HepG2 (cell line): ENCODE measurements around the gene CH25H. TPM values are rescaled to one million over a fixed set of nuclear protein-coding genes. Genes with fewer than 3 reads are reported as not detected.

Experiments used
- ATAC-seq: fragments of 200-7000 bp; cut with Tn5 transposase; 3 replicates; pipeline ENCODE4 v1.9.1; 2020; ENCODE audit warnings: mild to moderate bottlenecking, moderate library complexity
- BruUV-seq: library from RNA; stranded (reverse); fragments of 400-500 nt; replicated peaks from 2 replicates; lab custom pipeline; 2021; lab: Mats Ljungman, UMichigan
- CTCF ChIA-PET: fragments of 300-600 bp; formaldehyde crosslinking; extraction: SDS; loops from one replicate; lab custom pipeline; 2021; ENCODE audit warnings: low total read pairs, inconsistent platforms, low intra/inter-chr PET ratio; lab: Yijun Ruan, JAX
- POLR2A ChIA-PET: fragments of 350-600 bp; sonication (Branson Sonifier 250); formaldehyde crosslinking; loops from one replicate; lab custom pipeline; 2020; ENCODE audit warnings: antibody characterized with exemption, inconsistent platforms; lab: Yijun Ruan, JAX
- DNase-seq: peaks from one replicate; pipeline ENCODE4 v3.0.0-alpha.2; 2015; ENCODE audit warnings: low spot score
- FAIRE-seq: peaks from 3 replicates; lab custom pipeline; 2011; peaks lifted over from hg19 to GRCh38; lab: Jason Lieb, UNC
- H2AFZ ChIP-seq: one replicate; pipeline ENCODE4 v1.6.1; 2011; ENCODE audit warnings: low read length, inconsistent platforms
- H3K27ac ChIP-seq: fragments of 300-600 bp; 3 replicates; pipeline ENCODE4 v1.8.0; 2011; ENCODE audit warnings: mixed run types, mild to moderate bottlenecking, mixed read lengths, low read length, inconsistent platforms; ENCODE audit not compliant: insufficient read depth; ENCODE audit errors: extremely low read length
- H3K27me3 ChIP-seq, 2 experiments: fragments of 200-600 bp in 1 of 2; 2 replicates in 1 of 2; 3 replicates in 1 of 2; pipeline versions ENCODE4 v1.6.0 to v1.8.0; 2011; ENCODE audit warnings: low read length in 2 of 2, mild to moderate bottlenecking in 2 of 2, moderate library complexity in 2 of 2, inconsistent platforms in 1 of 2; ENCODE audit not compliant: insufficient read depth in 2 of 2, control insufficient read depth in 1 of 2
- H3K36me3 ChIP-seq, 2 experiments: fragments of 200-600 bp in 1 of 2; replicated peaks in 1 of 2; 2 replicates in 1 of 2; 3 replicates in 1 of 2; pipeline versions ENCODE4 v1.5.1 to v1.8.0; 2011; ENCODE audit warnings: low read length in 2 of 2, inconsistent platforms in 1 of 2; ENCODE audit not compliant: insufficient read depth in 2 of 2, control insufficient read depth in 1 of 2
- H3K4me1 ChIP-seq: 2 replicates; pipeline ENCODE4 v1.5.1; 2012; ENCODE audit warnings: low read length, inconsistent platforms; ENCODE audit not compliant: insufficient read depth
- H3K4me2 ChIP-seq: 2 replicates; pipeline ENCODE4 v1.6.0; 2011; ENCODE audit warnings: low read depth, low read length, inconsistent platforms
- H3K4me3 ChIP-seq, 3 experiments: fragments of 200-600 bp in 1 of 3; sonication (generic), shearing (Covaris generic) in 1 of 3; replicated peaks in 1 of 3; 2 replicates each; pipeline ENCODE4 v1.5.1; 2011 to 2016; ENCODE audit warnings: low read length in 3 of 3, inconsistent platforms in 2 of 3, low read depth in 2 of 3, mild to moderate bottlenecking in 2 of 3, control low read depth in 1 of 3, mixed read lengths in 1 of 3; ENCODE audit not compliant: insufficient read depth in 1 of 3
- H3K79me2 ChIP-seq: one replicate; pipeline ENCODE4 v1.6.1; 2011; ENCODE audit warnings: low read length, inconsistent platforms; ENCODE audit not compliant: insufficient read depth
- H3K9ac ChIP-seq: 2 replicates; pipeline ENCODE4 v1.6.0; 2011; ENCODE audit warnings: mild to moderate bottlenecking, low read depth, low read length, inconsistent platforms; ENCODE audit not compliant: insufficient read depth
- H3K9me3 ChIP-seq: 2 replicates; pipeline ENCODE4 v1.5.1; 2012; ENCODE audit warnings: mild to moderate bottlenecking, low read length
- H4K20me1 ChIP-seq: 2 replicates; pipeline ENCODE4 v1.6.0; 2011; ENCODE audit warnings: inconsistent platforms, mild to moderate bottlenecking, low read length, moderate library complexity; ENCODE audit not compliant: insufficient read depth
- AKAP8 ChIP-seq: sonication (generic); formaldehyde crosslinking; IDR thresholded peaks from 2 replicates; pipeline ENCODE4 v1.5.1; 2020; ENCODE audit warnings: mild to moderate bottlenecking, missing genetic modification reagents
- JARID2 ChIP-seq: sonication (generic); formaldehyde crosslinking; IDR thresholded peaks from 2 replicates; pipeline ENCODE4 v1.8.1; 2023; ENCODE audit warnings: missing genetic modification reagents, inconsistent platforms; ENCODE audit not compliant: insufficient replicate concordance
- KLF16 ChIP-seq, 2 experiments: sonication (generic) in 1 of 2; formaldehyde crosslinking in 1 of 2; IDR thresholded peaks; 2 replicates each; pipeline versions ENCODE4 v1.6.1 to v1.8.0; 2016 to 2023; ENCODE audit warnings: missing genetic modification reagents in 2 of 2, missing compliant biosample characterization in 1 of 2
- LCORL ChIP-seq, 2 experiments: fragments of 450-650 bp in 1 of 2; sonication (generic) in 1 of 2; formaldehyde crosslinking in 1 of 2; IDR thresholded peaks; 2 replicates each; pipeline versions ENCODE4 v1.5.0 to v1.6.1; 2017 to 2020; ENCODE audit warnings: antibody characterized with exemption in 1 of 2, missing genetic modification reagents in 1 of 2
- POLR2A ChIP-seq, 2 experiments: IDR thresholded peaks; 2 replicates each; pipeline ENCODE4 v1.6.1; 2011; ENCODE audit warnings: low read depth in 2 of 2, low read length in 2 of 2, mild to moderate bottlenecking in 1 of 2, moderate library complexity in 1 of 2; ENCODE audit not compliant: insufficient read depth in 1 of 2
- RAD21 ChIP-seq: fragments of 450-650 bp; formaldehyde crosslinking; IDR thresholded peaks from 2 replicates; pipeline ENCODE4 v1.5.0; 2020; ENCODE audit warnings: mild to moderate bottlenecking
- RXRB ChIP-seq: IDR thresholded peaks from 2 replicates; pipeline ENCODE4 v1.6.1; 2016; ENCODE audit warnings: borderline replicate concordance, missing genetic modification reagents, missing compliant biosample characterization
- SETDB1 ChIP-seq: sonication (generic); formaldehyde crosslinking; IDR thresholded peaks from 2 replicates; pipeline ENCODE4 v1.5.1; 2020; ENCODE audit warnings: missing genetic modification reagents, mild to moderate bottlenecking, borderline replicate concordance
- SIX1 ChIP-seq: sonication (generic); formaldehyde crosslinking; IDR thresholded peaks from 2 replicates; pipeline ENCODE4 v1.4.0; 2020; ENCODE audit warnings: missing genetic modification reagents, borderline replicate concordance
- ZNF136 ChIP-seq: sonication (generic); formaldehyde crosslinking; IDR thresholded peaks from 2 replicates; pipeline ENCODE4 v1.8.1; 2022; ENCODE audit warnings: low read depth, mild to moderate bottlenecking, moderate library complexity, missing genetic modification reagents
- ZNF790 ChIP-seq: sonication (generic); formaldehyde crosslinking; IDR thresholded peaks from 2 replicates; pipeline ENCODE4 v1.8.0; 2022; ENCODE audit warnings: missing genetic modification reagents, mild to moderate bottlenecking, borderline replicate concordance
- WGBS: methylation state at CpG from one replicate; pipeline ENCODE4 v1.1.6; 2017; ENCODE audit warnings: low lambda C conversion rate; 5-methylcytosine and 5-hydroxymethylcytosine counted together
- in situ Hi-C: cut with HindIII; loops from 2 replicates; pipeline ENCODE4 v1.10.0; 2017; ENCODE audit warnings: low pct_unique_long_range_greater_than_20kb; ENCODE audit not compliant: extremely low pct_ligation_motif_present
- intact Hi-C: fragments of 100-400 bp; cut with micrococcal nuclease; formaldehyde crosslinking; loops from one replicate; pipeline ENCODE4 v1.10.0; 2022; ENCODE audit not compliant: unreplicated experiment
- polyA plus RNA-seq, 8 experiments: library from polyadenylated mRNA; depleted of rRNA in 3 of 8; stranded (reverse) in 7 of 8; unstranded in 1 of 8; fragments of >200 nt; fragmentation: Illumina TruSeq in 4 of 8; extraction: Trizol in 4 of 8; gene quantifications; 2 replicates each; pipeline versions ENCODE4 v1.2.1 to v1.2.3, GENCODE V29; 2011 to 2016; ENCODE audit warnings: low read depth in 4 of 8, missing spikeins in 1 of 8, mixed read lengths in 1 of 8; ENCODE audit not compliant: insufficient read depth in 1 of 8
- total RNA-seq, 5 experiments: library from RNA; depleted of rRNA; stranded (reverse); fragments of >200 nt; fragmentation: Illumina TruSeq; extraction: Trizol; gene quantifications; 2 replicates each; pipeline ENCODE4 v1.2.3, GENCODE V29; 2016; ENCODE audit warnings: low read depth in 1 of 5
- TF ChIP-seq, protein P1 (sequence below): sonication (generic); formaldehyde crosslinking; IDR thresholded peaks from 2 replicates; pipeline ENCODE4 v1.5.1; 2020; ENCODE audit warnings: missing genetic modification reagents, mild to moderate bottlenecking, borderline replicate concordance
- TF ChIP-seq, protein P2 (sequence below): sonication (generic); formaldehyde crosslinking; conservative IDR thresholded peaks from 2 replicates; pipeline ENCODE4 v1.5.0; 2020; ENCODE audit warnings: missing genetic modification reagents
- TF ChIP-seq, protein P3 (sequence below): sonication (generic); formaldehyde crosslinking; IDR thresholded peaks from 2 replicates; pipeline ENCODE4 v1.5.1; 2020; ENCODE audit warnings: mild to moderate bottlenecking, missing genetic modification reagents, moderate library complexity
- TF ChIP-seq, protein P4 (sequence below): sonication (generic); formaldehyde crosslinking; IDR thresholded peaks from 2 replicates; pipeline ENCODE4 v1.4.0; 2020; ENCODE audit warnings: missing genetic modification reagents, borderline replicate concordance

Gene CH25H
- total and polyA plus RNA-seq, 2 of the 13 experiments (the other 11 are each of a cell fraction or from before 2014, with no cell fraction given) = not detected

DNA sequence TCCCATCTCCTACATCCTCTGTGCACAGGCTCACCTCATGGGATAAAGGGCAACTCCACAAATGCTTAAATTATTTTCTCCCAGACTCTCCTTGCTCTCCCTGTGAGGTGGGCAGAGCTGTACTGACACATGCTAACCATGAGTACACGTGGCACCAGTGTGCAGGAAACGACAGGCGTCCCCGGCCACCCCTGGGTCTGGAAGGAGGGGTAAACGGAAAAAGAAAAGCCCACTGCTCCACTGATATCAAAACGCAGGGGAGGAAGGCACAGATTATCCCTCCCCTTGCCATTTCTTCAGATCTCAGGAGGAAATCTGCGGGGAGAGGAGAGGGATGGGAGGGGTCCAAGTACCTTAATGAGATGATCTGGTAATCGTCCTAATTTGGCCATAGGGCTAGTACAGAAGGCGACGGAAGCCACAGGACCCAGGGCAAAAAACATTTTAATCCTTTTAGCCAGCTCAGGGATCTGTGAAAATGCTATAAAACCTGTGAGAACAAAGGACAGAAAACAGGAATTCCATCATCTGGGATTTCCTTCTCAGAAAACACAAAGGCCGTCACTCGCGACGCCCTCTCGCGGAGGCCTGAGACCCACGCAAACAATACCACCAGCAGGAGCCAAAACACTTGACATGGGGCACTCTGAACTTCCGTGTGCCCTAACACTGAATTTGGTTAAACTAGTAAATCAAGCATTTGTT, 17.8 kb upstream of the CH25H start (continued):
- TF ChIP-seq, protein P1, sequence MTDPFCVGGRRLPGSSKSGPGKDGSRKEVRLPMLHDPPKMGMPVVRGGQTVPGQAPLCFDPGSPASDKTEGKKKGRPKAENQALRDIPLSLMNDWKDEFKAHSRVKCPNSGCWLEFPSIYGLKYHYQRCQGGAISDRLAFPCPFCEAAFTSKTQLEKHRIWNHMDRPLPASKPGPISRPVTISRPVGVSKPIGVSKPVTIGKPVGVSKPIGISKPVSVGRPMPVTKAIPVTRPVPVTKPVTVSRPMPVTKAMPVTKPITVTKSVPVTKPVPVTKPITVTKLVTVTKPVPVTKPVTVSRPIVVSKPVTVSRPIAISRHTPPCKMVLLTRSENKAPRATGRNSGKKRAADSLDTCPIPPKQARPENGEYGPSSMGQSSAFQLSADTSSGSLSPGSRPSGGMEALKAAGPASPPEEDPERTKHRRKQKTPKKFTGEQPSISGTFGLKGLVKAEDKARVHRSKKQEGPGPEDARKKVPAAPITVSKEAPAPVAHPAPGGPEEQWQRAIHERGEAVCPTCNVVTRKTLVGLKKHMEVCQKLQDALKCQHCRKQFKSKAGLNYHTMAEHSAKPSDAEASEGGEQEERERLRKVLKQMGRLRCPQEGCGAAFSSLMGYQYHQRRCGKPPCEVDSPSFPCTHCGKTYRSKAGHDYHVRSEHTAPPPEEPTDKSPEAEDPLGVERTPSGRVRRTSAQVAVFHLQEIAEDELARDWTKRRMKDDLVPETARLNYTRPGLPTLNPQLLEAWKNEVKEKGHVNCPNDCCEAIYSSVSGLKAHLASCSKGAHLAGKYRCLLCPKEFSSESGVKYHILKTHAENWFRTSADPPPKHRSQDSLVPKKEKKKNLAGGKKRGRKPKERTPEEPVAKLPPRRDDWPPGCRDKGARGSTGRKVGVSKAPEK (CRISPR knock-in tag) = no peak
- TF ChIP-seq SIX1 (CRISPR knock-in tag) (no peak), ZNF136 (CRISPR knock-in tag) (no peak), ZNF790 (CRISPR knock-in tag) (no peak)
- TF ChIP-seq, protein P2, sequence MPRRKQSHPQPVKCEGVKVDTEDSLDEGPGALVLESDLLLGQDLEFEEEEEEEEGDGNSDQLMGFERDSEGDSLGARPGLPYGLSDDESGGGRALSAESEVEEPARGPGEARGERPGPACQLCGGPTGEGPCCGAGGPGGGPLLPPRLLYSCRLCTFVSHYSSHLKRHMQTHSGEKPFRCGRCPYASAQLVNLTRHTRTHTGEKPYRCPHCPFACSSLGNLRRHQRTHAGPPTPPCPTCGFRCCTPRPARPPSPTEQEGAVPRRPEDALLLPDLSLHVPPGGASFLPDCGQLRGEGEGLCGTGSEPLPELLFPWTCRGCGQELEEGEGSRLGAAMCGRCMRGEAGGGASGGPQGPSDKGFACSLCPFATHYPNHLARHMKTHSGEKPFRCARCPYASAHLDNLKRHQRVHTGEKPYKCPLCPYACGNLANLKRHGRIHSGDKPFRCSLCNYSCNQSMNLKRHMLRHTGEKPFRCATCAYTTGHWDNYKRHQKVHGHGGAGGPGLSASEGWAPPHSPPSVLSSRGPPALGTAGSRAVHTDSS = no peak

DNA sequence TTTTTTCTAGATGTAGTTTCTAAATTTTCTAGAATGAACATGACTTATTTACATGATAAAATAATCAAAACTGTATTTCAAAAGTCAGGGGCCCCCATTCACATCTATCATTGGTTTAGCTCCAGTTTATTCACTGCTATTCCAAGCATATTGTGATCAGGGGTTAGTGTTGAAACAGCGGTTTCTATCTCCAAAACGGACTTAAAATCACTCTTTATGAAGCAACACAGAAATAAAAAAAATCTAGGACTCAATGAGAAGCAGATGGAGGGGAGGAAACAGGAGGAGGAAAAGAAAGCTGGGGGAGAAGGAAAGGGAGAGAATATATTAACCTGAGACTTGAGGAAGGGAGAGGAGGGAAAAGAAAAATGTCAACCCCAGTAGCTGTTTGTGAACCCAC, 14.8 kb upstream of the CH25H start:
- in situ Hi-C loops (loop anchor here (25.0 kb wide), 1 partner anchor 385 kb away; no protein-coding TSS in a partner anchor), intact Hi-C loops (no loop called here)
- Histone ChIP-seq H3K4me1 (no peaks in the 10 kb centered on the region), H3K79me2 (no peaks in the 10 kb centered on the region), H3K36me3 (peaks cover 2 to 3% of the 10 kb centered on the region in 2 experiments; a peak in 2 of 5 replicates), H2AFZ (no peak overlapping the region), H3K9ac (no peak overlapping the region), H3K27ac (no peak overlapping the region), H4K20me1 (peaks cover 6% of the 10 kb centered on the region; the same call in 1 of the 2 replicates), H3K9me3 (no peaks in the 10 kb centered on the region), H3K27me3 (no peaks in the 10 kb centered on the region), H3K4me3 (no peak overlapping the region), H3K4me2 (no peak overlapping the region)
- DNase-seq = no peak
- no peak for ATAC-seq
- ChIA-PET CTCF (no interaction called here), POLR2A (no interaction called here)
- FAIRE-seq = no peak
- WGBS = 85% methylated on average over 2 of the region's 2 CpGs
- BruUV-seq = no TSS peak
- TF ChIP-seq, protein P3, sequence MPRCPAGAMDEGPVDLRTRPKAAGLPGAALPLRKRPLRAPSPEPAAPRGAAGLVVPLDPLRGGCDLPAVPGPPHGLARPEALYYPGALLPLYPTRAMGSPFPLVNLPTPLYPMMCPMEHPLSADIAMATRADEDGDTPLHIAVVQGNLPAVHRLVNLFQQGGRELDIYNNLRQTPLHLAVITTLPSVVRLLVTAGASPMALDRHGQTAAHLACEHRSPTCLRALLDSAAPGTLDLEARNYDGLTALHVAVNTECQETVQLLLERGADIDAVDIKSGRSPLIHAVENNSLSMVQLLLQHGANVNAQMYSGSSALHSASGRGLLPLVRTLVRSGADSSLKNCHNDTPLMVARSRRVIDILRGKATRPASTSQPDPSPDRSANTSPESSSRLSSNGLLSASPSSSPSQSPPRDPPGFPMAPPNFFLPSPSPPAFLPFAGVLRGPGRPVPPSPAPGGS (CRISPR knock-in tag) = no peak
- TF ChIP-seq JARID2 (no peak), RAD21 (no peak), KLF16 (CRISPR knock-in tag; IDR thresholded peaks at IDR 0.05) (no peak), AKAP8 (no peak), LCORL (IDR thresholded peaks at IDR 0.05) (no peak), LCORL (CRISPR knock-in tag; IDR thresholded peaks at IDR 0.05) (no peak), POLR2A (IDR thresholded peaks at IDR 0.05; ENCODE audit: insufficient read depth in 1 of 2, low read depth in 2 of 2, low read length in 2 of 2) (no peak), SETDB1 (no peak), RXRB (CRISPR knock-in tag) (no peak)
- TF ChIP-seq, protein P4, sequence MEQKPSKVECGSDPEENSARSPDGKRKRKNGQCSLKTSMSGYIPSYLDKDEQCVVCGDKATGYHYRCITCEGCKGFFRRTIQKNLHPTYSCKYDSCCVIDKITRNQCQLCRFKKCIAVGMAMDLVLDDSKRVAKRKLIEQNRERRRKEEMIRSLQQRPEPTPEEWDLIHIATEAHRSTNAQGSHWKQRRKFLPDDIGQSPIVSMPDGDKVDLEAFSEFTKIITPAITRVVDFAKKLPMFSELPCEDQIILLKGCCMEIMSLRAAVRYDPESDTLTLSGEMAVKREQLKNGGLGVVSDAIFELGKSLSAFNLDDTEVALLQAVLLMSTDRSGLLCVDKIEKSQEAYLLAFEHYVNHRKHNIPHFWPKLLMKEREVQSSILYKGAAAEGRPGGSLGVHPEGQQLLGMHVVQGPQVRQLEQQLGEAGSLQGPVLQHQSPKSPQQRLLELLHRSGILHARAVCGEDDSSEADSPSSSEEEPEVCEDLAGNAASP (CRISPR knock-in tag) = no peak
